Activated T-cell treated with anti-CD3 and anti-CD28 coated beads, Interleukin-2, amount 50 U/mL, for 72 hours (primary cell): ENCODE data around the gene PTPRT. TPM values are rescaled to one million over a fixed set of nuclear protein-coding genes. Genes with fewer than 3 reads are reported as not detected.
"Not testable (repeated sequence)": the region's sequence is repeated elsewhere in the genome, so short reads cannot be mapped to it uniquely, and the experiment has no call there.

Experiments used
- ATAC-seq, 2 donors: fragments of 150-1000 bp; cut with Tn5 transposase; replicated peaks in 1 of 2; 2 replicates each; pipeline ENCODE4 v1.10.0; 2021; ENCODE audit warnings: moderate library complexity in 2 of 2, mild to moderate bottlenecking in 1 of 2
- DNase-seq, 2 donors: peaks; one replicate each; pipeline ENCODE4 v3.0.0; 2021 to 2022; ENCODE audit warnings: mixed read lengths in 1 of 2
- H3K27ac Mint-ChIP-seq: one replicate; pipeline ENCODE4 v1.8.0; 2022; ENCODE audit warnings: mild to moderate bottlenecking, moderate library complexity, mixed read lengths
- H3K27me3 Mint-ChIP-seq: one replicate; pipeline ENCODE4 v1.8.0; 2022; ENCODE audit warnings: low read depth, mixed read lengths
- H3K36me3 Mint-ChIP-seq, 2 donors: one replicate each; pipeline ENCODE4 v1.8.0; 2022; ENCODE audit warnings: mixed read lengths in 2 of 2, mild to moderate bottlenecking in 1 of 2; ENCODE audit not compliant: insufficient read depth in 2 of 2
- H3K4me1 Mint-ChIP-seq: one replicate; pipeline ENCODE4 v1.8.0; 2022; ENCODE audit warnings: low read depth, mixed read lengths
- H3K4me3 Mint-ChIP-seq, 2 donors: one replicate each; pipeline ENCODE4 v1.8.0; 2022; ENCODE audit warnings: mild to moderate bottlenecking in 2 of 2, mixed read lengths in 2 of 2, moderate library complexity in 2 of 2
- H3K9me3 Mint-ChIP-seq, 2 donors: one replicate each; pipeline ENCODE4 v1.8.0; 2022; ENCODE audit warnings: mixed read lengths in 2 of 2
- total RNA-seq, 2 donors: library from RNA; stranded (reverse); gene quantifications; one replicate each; pipeline ENCODE4 v1.2.3, GENCODE V29; 2022

The PTPRT gene
- total RNA-seq, 2 donors from 2014 or later: not detected

DNA sequence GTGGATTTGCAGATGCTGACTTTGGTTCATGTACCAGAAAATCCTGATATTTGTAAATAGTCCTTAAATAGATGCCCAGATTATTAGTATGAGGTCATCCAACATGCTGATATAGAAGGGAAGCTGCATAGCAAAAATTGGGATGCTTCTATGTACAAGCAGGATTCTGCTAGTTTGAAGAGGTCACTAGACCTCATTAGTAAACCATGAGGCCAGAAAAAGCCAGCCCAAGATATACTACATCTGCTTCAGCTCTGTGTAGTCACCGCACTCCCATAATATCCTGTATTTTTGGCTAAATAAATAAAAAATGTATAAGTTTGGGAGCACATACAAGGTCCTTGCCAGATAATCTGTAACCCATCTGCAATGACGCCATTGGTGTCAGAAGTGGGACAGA, 13.0 kb downstream of the PTPRT start:
- Mint-ChIP-seq H3K4me1 (no peaks in the 10 kb centered on the region), H3K36me3 (no peaks in the 10 kb centered on the region)

DNA sequence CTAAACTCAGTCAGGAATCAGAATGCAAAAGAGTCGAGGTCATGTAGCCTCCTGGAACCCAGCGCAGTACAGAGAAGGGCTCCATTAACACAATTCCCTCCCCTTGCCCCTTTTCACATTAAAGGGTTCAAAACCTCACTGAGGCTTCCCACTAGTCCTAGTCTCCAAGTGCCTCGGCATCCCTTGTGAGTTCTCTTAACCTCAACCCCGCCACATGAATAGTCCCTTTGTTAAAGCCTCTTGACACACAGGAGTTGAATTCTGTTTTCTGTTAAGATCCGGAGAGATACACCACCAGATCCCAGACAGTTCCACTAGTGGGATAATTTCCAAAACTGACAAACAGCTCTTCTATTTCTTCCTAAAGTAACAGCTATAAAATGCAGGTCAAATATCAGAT, 17.8 kb downstream of the PTPRT start:
- ATAC-seq: no peak
- Mint-ChIP-seq H3K4me1 (no peaks in the 10 kb centered on the region), H3K27me3 (peaks cover 6% of the 10 kb centered on the region), H3K36me3 (no peaks in the 10 kb centered on the region), H3K9me3 (no peaks in the 10 kb centered on the region), H3K4me3 (no peak overlapping the region), H3K27ac (no peak overlapping the region)
- DNase-seq: no peak

More for the DNA sequence above, 13.0 kb downstream of the PTPRT start:
- Mint-ChIP-seq H3K27me3 (peaks cover 6% of the 10 kb centered on the region), H3K9me3 (no peaks in the 10 kb centered on the region), H3K4me3 (no peak overlapping the region), H3K27ac (no peak overlapping the region)
- ATAC-seq: no peak
- DNase-seq: no peak

DNA sequence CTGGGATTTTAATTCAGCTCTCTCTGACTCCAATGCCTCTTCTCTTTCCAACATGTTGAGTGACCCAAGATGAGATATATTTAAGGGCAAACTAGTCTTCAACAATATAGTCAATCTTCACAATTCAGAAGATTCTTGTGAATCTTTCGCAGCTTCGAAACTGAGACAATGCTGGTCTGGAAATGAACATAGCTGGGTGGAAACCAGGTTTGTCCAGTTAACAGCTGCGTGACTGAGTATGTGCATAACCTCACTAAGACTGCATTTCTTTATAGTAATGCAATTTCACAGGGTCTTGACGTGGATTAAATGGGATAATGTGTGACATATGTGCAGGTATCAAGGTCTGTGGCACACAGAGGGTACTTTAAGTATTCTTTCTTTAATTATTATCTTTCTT, 18.9 kb downstream of the PTPRT start:
- no peaks in the 10 kb centered on the region for H3K4me1 Mint-ChIP-seq
- no peak for ATAC-seq
- H3K27me3 Mint-ChIP-seq: peaks cover 6% of the 10 kb centered on the region

DNA sequence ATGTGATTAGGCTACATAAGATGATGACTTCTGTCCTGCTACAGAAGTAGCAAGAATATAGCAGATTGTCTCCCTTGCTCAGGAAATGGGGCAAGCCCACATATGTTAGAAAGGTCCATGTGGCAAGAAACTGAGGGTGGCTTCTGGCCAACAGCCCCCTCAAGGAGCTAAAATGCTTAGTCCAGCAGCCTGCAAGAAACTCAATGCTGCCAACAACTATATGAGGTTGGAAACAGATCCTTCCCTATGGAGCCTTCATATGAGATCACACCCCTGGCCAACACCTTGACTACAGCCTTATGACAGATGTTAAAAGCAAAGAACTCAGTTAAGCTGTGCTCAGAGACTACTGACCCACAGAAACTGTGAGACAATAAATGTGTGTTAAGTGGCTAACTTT, 22.1 kb downstream of the PTPRT start:
- no peak overlapping the region for H3K27ac Mint-ChIP-seq
- H3K36me3 Mint-ChIP-seq: no peaks in the 10 kb centered on the region
- no peaks in the 10 kb centered on the region for H3K27me3 Mint-ChIP-seq
- peaks cover 0 to 2% of the 10 kb centered on the region in 2 donors for H3K9me3 Mint-ChIP-seq
- H3K4me3 Mint-ChIP-seq: no peak overlapping the region
- no peaks in the 10 kb centered on the region for H3K4me1 Mint-ChIP-seq
- no peak for ATAC-seq
- no peak for DNase-seq

More for the DNA sequence above, 18.9 kb downstream of the PTPRT start:
- DNase-seq: no peak
- Mint-ChIP-seq H3K36me3 (no peaks in the 10 kb centered on the region), H3K4me3 (no peak overlapping the region), H3K27ac (no peak overlapping the region), H3K9me3 (no peaks in the 10 kb centered on the region)

DNA sequence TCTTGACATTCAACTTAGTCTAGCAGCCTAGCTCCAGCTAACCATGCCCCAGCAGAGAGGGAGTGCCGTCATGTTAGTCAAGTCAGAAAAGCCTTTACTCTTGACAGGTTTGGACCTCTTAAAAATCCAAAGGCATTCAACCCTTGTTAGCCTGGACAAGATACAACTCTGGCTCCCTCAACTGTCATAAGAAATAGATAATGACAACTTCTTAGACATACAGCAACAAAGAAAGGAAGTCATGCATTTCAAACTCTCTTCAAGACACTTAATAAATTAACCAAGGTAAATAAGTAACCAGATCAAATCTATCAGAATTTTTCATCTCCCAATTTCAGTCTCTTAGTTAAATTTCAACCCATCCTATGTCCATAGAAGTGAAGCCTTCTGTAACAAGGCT, 22.7 kb downstream of the PTPRT start:
- no peak for DNase-seq
- Mint-ChIP-seq H3K36me3 (no peaks in the 10 kb centered on the region), H3K4me3 (no peak overlapping the region), H3K9me3 (peaks cover 0 to 2% of the 10 kb centered on the region in 2 donors), H3K4me1 (no peaks in the 10 kb centered on the region), H3K27ac (no peak overlapping the region), H3K27me3 (no peaks in the 10 kb centered on the region)
- ATAC-seq: no peak

DNA sequence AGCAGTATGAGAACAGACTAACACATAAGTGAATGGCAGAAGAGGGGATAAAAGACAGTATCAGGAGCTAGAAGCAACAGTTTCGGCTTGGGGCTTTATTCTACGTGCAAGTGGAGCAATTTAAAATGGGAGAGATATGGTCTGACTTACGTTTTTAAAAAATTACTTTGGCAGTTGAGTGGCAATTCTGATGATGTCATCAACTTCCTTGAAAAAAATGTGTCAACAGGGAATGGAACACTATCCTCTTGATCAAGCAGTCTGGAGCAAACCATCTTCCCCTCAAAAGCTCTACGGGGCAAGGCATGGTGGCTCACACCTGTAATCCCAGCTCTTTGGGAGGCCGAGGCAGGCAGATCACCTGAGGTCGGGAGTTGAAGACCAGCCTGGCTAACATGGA, 24.1 kb downstream of the PTPRT start:
- Mint-ChIP-seq H3K36me3 (no peaks in the 10 kb centered on the region), H3K27ac (no peak overlapping the region), H3K27me3 (no peaks in the 10 kb centered on the region), H3K4me3 (no peak overlapping the region), H3K4me1 (no peaks in the 10 kb centered on the region), H3K9me3 (peaks cover 0 to 2% of the 10 kb centered on the region in 2 donors)
- DNase-seq: no peak
- ATAC-seq: no peak

DNA sequence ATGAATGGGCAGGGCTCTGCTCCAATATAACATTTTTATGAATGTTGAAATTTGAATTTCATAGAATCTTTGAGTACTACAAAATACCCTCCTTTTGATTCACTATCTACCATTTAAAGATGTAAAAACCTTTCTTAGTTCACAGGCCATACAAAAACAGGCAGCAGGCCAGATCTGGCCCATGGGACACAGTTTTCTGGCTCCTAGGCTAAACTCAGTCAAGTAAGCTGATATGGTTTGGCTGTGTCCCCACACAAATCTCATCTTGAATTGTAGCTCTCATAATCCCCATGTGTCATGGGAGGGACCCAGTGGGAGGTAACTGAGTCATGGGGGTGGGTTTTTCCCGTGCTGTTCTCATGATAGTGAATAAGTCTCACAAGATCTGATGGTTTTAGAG, 25.0 kb downstream of the PTPRT start:
- H3K27me3 Mint-ChIP-seq, ATAC-seq, H3K4me3 Mint-ChIP-seq, H3K36me3 Mint-ChIP-seq, H3K4me1 Mint-ChIP-seq, DNase-seq, H3K27ac Mint-ChIP-seq, H3K9me3 Mint-ChIP-seq: not testable (repeated sequence)

DNA sequence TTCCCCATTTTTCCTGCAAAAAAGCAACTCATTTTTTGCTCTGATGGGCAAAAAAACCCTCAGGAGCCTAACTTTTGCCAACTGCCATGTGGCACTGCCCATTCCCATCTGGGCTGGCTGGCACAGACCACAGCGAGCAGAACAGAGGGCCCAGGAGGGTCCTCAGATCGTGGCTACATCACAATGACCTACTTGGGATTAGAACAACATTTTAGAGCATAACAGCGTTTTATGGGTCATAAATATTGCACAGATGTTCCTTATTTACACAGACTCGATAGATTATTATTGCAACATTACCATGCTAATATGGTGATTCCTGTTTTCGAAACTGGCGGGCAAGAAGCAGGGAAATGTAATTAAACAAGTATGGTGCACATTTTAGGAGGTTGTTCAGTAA, 28.0 kb downstream of the PTPRT start:
- ATAC-seq: no peak
- H3K36me3 Mint-ChIP-seq: no peaks in the 10 kb centered on the region
- peaks cover 2 to 3% of the 10 kb centered on the region in 2 donors for H3K9me3 Mint-ChIP-seq
- no peak for DNase-seq
- no peaks in the 10 kb centered on the region for H3K4me1 Mint-ChIP-seq
- H3K27me3 Mint-ChIP-seq: no peaks in the 10 kb centered on the region
- no peak overlapping the region for H3K4me3 Mint-ChIP-seq
- H3K27ac Mint-ChIP-seq: no peak overlapping the region

DNA sequence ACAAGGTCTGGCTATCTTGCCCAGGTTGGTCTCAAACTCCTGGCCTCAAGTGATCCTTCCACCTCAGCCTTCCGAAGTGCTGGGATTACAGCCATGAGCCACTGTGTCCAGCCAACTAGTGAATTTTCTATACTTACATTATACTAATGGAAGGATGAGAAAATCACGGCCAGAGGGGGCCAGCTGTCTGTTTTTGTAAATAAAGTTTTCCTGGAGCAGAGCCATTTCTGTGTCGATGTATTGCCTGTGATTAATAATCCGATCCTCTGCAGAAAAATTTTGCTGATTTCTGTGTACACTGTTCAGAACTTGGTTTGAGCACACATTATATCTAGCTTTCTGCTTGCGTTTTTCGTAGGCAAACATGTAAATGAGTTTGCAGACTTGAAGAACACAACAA, 28.8 kb downstream of the PTPRT start:
- DNase-seq (no peak), ATAC-seq (no peak)
- Mint-ChIP-seq H3K4me1 (no peaks in the 10 kb centered on the region), H3K4me3 (no peak overlapping the region), H3K36me3 (no peaks in the 10 kb centered on the region), H3K9me3 (peaks cover 2 to 3% of the 10 kb centered on the region in 2 donors), H3K27me3 (no peaks in the 10 kb centered on the region), H3K27ac (no peak overlapping the region)

DNA sequence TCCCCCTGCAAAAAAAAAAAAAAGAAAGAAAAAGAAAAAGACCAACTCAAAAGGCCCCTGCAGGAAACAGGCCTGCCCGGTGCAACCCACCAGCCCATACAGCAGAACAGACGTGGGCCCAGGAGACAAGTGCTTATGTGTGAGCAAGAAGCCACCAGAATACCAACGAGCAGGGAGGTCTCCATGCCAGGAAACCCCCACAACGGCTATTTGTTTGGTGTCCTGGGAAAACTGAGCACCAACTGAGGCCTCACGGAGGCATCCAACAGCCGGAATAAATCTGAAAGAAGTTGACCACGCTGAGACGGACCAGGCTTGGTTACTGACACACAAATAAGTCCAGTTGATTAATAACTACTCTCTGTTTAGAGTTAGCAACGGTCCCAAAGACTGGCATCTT, 29.7 kb downstream of the PTPRT start:
- DNase-seq: no peak
- Mint-ChIP-seq H3K4me1 (no peaks in the 10 kb centered on the region), H3K9me3 (peaks cover 0 to 3% of the 10 kb centered on the region in 2 donors), H3K36me3 (no peaks in the 10 kb centered on the region), H3K4me3 (no peak overlapping the region), H3K27ac (no peak overlapping the region), H3K27me3 (no peaks in the 10 kb centered on the region)
- no peak for ATAC-seq

DNA sequence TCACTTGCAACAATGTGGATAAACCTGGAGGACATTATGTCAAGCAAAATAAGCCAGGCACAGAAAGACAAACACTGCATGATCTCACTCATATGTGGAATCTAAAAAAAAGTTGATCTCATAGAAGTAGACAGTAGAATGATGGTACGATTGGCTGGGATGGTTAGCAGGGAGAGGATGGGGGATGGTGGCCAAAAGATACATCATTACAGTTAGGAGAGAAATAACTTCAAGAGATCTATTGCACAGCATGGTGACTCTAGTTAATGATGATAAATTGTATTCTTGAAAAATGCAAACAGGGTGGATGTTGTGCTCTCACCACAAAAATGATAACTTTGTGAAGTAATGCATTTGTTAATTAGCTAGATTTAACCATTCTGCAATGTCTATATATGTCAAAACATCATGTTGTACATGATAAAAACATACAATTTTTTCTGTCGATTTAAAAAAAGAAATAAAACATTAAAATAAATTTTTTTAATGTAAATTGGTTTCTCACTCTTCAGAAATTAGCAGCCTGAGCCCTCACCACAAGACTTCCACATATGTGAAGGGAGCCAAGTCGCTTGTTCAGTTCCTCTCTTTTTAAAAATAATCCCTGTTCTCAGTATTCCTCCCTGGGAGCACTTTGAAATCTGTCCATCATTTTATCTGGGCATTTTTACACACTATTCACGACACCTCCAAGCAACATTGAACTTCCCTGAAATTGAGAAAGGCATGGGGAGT, 34.2 kb downstream of the PTPRT start:
- no peak overlapping the region for H3K27ac Mint-ChIP-seq
- H3K4me3 Mint-ChIP-seq: no peak overlapping the region
- peaks cover 0 to 3% of the 10 kb centered on the region in 2 donors for H3K9me3 Mint-ChIP-seq
- no peaks in the 10 kb centered on the region for H3K36me3 Mint-ChIP-seq
- ATAC-seq (no peak), DNase-seq (no peak)
- H3K4me1 Mint-ChIP-seq: no peaks in the 10 kb centered on the region
- no peaks in the 10 kb centered on the region for H3K27me3 Mint-ChIP-seq

DNA sequence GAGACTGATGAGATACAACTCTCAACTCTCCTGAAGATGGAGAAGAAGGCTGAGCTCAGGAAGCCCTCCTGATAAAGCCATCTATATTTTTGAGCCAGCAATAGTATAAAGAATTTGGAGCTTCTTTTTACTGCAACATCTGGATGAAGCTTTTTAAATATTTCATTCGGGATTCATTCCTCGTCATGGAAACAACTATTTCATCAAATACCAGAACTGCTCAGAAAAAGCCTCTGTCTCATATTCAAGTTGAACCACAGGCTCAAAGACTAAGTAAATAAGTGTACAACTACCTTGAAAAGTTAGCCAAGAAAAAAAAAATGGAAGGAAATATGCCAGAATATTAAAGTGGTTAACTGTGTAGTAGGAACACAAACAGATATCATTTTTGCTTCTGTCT, 37.8 kb downstream of the PTPRT start:
- H3K4me1 Mint-ChIP-seq: no peaks in the 10 kb centered on the region
- no peak overlapping the region for H3K27ac Mint-ChIP-seq
- ATAC-seq: no peak

DNA sequence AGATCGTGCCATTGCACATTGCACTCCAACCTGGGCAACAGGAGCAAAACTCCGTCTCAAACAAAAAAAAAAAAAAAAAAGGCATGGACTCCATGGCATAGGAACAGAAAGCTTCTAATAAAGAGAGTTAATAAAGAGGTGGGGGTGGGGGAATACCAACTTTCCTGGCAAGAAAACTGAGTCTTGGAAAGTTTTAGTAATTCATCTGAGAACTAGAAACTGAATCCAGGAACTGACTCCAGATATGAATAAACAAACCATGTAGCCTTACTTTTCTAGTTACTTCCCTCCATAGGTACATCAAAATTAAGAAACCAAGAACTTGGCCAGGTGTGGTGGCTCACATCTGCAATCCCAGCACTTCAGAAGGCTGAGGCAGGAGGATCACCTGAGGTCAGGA, 38.5 kb downstream of the PTPRT start:
- no peak for ATAC-seq

More for the DNA sequence above, 37.8 kb downstream of the PTPRT start:
- Mint-ChIP-seq H3K9me3 (no peaks in the 10 kb centered on the region), H3K27me3 (no peaks in the 10 kb centered on the region), H3K36me3 (no peaks in the 10 kb centered on the region), H3K4me3 (no peak overlapping the region)
- DNase-seq: no peak

DNA sequence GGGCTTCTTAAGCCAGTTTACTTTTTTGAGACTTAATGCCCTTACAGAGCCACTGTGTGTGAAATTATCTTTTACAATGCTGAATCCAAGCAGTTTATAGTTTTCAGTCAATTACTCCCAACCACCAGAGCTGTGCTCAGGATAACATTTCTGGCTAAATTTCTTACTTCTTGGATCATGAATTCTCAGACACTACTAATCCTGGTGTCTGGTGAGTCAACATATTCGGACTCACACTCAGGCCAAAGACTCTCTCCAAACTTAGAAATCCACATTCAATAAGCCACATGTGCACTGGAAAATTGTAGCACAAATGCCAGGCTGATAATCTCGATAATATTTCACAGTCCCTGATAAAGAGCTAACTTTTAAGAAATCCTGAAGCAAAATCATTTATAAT, 49.0 kb downstream of the PTPRT start:
- Mint-ChIP-seq H3K27me3 (peaks cover 7% of the 10 kb centered on the region), H3K36me3 (no peaks in the 10 kb centered on the region), H3K27ac (no peak overlapping the region), H3K4me1 (no peaks in the 10 kb centered on the region), H3K9me3 (peaks cover 2% of the 10 kb centered on the region in 2 donors), H3K4me3 (no peak overlapping the region)
- no peak for ATAC-seq
- DNase-seq: no peak

More for the DNA sequence above, 38.5 kb downstream of the PTPRT start:
- Mint-ChIP-seq H3K4me3 (no peak overlapping the region), H3K4me1 (no peaks in the 10 kb centered on the region), H3K9me3 (no peaks in the 10 kb centered on the region), H3K27ac (no peak overlapping the region), H3K27me3 (no peaks in the 10 kb centered on the region), H3K36me3 (no peaks in the 10 kb centered on the region)
- DNase-seq: no peak
